NCI-H748 treated with DMSO at 0.1 percent for 48 hours (cell line): Measurements from ENCODE around the gene DNAH10.

ENCODE experiments used
- DNase-seq: peaks from one replicate; lab custom pipeline; 2025; lab: John Stamatoyannopoulos, UW

DNAH10 gene

DNA sequence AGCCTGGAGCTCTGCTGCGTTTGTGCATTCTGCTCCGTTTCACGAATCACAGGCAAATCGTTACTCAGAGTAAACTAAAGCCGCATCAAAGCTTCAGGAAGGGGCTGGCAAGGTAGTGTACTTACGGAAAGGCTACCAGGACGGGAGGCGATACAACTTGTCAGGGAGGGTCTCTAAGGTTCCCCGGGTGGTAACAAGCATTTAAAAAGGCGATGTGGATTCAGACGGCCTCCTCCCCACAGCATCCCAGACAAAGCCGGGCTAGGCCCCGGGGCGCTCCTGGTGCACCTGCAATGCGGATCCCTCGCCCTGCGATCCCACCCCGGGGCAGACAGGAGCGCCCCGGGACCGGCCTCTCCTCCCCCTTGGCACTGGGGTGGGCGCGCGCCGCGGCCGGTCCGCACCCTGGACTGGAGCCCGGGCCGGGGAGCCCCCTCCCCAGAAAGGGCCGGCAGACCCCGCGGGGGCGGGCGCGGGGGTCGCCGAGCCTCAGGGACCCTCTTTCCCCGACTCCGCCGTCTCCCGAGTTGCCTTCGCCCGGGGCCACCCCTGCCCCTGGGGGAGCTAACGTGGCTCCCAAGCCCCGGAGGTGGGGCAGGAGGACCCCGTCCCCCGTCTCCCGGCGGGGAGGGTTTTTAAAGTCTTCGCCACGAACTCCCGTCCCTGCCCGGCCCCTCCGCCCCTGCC lies 209.8 kb downstream of the DNAH10 start:
- DNase-seq: peak; percentile 47

DNA sequence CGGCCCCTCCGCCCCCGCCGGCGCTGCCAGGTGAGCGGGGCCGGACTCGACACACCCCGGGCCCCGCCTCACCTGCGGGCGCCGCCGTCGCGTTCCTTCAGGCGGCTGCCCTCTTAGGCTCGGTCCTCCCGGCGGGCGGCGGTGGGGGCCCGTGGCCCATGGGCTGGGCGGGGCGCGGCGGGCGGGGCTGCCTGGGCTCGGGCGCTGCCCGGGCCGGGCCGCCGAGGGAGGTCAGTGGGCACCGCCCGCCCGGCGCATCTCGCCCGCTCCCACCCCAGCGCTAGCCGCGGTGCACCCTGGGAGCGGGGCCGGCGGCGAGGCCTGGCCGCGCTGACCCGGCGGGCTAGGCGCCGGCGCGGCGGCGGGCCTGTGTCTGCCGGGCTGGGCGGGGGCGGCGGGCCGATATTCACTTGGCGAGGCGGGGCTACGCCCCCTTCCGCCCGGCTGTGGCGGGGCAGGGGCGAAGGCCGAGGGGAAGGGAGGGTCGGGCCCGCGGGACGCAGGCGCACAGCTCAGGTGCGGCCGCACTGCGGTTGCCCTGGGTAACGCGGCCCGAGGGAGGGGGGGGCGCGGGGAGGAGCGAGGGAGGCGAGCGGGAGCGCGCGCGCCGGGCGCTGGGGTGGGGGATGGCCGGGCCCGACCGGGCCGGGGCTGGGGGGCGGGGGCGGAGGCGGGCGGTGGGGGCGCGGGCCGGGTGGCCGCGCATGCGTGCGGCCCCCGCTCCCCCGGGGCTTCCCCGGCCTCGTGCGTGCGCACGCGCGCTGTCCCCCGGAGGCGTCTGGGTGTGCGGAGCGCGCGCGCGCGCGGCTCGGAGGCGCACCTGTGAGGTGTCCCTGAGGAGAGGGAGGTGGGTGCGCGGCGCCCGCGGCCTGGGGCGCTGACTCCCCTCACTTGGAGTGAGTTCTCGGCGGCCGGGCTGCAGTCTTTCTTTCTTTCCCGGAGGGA lies 210.6 kb downstream of the DNAH10 start, which contains the start of the genes CCDC92 and ZNF664:
CCDC92 (minus strand) TSS at position 375 of the 945 bp plus-strand sequence. CDS start 28,526 bp downstream, outside the sequence.
ZNF664 (plus strand) TSS at position 759 of the 945 bp plus-strand sequence. CDS start 38,930 bp downstream, outside the sequence.
- peak; percentile 89 for DNase-seq

DNA sequence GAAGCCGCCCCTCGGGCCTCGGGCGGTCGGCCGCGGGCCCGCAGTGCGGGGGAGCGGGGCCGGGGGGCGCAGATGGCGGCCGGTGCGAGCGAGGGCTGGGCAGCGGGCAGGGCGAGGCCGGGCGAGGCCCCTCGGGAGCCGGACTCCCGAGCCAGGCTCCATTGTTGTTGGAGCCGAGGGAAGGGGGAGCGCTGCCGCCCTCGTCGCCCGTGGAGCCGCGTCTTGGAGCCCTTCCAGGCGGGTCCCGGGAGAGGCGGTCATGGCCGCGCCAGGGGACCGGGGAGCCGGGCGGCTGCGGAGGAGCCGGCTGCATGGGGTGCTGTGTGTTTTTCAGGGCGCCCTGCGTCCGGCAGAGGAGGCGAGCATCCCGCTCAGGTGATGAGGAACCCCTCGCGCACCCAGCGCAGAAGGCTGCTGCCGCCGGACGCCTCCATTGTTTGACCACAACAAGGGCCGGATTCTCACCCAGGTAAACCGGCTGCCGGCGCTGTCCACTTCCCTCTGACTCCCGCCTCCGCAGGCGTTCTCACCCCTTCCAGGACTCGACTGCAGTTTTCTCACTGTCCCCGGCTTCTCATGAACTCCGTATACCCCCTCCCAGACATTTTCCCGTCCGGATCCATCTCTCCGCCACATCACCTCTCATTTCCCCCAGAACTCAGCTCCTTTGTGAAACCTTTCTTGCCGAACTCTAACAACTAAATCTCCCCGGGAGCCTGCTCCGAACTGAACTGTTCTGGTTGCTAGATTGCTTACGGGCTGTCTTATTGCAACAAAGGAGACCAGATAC lies 211.6 kb downstream of the DNAH10 start:
- peak; percentile 43 for DNase-seq

DNA sequence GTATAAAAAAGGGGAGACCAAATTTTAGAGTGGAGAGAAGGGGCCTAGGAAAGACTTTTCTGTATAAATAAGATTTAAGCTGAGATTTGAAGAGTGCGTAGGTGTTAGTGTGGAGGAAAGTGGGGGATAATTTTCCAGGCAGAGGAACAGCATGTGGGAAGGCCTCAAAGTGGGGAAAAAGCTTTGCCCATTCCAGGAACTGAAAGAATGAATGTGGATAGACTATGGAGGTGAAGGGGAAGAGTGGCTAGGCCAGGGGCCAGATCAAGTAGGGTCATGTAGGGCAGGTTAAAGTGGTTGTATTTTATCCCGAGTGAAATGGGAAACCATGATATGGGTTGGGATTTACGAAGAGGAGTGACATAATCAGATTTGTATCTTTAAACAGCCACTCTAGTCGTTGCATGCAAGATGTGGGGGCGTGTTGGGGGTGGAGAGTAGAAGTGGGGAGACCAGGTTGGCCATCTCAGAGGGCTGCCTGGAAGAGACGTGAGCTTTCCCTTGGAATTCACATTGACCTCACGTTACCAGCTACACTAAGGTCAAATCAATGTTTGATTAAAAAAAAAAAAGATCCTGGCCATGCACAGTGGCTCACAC lies 214.2 kb downstream of the DNAH10 start:
- DNase-seq: no peak

DNA sequence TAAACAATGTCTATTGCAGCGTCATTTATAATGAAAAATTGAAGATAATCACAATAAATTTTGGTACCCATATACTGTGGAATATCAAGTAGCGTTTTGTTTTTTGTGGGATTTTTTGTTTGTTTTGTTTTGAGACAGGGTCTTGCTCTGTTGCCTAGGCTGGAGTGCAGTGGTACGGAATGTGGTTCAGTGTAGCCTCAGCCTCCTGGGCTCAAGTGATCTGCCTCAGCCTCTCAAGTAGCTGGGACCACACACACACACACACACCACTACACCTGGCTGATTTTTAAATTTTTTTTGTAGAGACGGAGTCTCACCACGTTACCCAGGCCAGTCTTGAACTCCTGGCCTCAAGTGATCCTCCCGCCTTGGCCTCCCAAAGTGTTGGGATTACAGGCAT lies 217.5 kb downstream of the DNAH10 start:
- DNase-seq: no peak

DNA sequence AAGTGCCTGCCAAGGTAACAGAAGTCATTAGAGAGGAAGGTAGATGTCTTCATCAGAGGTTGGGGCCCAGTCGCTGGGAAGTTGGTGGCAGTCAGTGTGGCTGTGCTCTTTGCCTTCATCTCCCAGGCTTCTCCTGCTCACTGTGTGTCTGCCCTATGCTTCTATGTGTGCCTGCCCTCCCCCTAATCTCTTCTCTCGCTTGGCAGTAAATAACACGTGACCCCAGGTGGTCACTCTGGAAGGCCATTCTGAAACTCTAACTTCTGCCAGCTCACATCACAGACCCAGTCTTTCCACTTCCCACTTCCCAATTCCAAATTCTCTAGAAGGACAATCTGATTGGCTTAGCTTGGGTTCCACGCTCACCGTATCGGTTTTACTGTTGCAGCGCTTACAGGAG lies 220.2 kb downstream of the DNAH10 start:
- no peak for DNase-seq

DNA sequence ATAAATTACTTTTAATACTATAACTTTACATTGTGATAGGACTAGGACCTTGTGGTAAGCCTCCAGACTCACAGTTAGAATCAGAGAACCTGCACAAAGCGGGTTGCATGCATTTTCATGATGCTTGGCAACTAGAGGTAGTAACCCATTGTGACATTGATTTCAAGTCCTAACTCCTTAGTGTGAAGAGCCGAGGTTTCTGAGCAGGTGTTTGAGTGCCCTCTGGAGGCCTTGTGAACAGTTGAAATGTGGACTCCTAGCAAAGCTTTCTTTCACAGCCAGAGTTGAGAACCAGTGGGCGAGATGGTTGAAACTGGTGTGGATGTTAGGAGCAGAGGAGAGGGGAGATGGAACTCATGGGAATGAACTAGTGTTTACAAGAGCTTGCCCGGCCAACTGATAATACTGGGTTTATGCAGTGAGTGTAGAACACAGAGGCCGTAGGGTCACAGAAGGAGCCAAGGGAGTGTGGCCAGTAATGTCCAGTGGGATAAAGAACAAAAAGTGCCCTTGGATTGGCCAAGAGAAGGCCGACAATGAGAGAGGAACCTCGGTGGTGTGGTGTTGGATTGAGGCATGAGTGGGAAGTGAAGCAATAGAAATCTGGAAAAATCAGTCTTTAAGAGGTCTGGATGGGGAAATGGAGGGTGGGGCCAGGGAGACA lies 221.9 kb downstream of the DNAH10 start:
- DNase-seq: peak; percentile 25

DNA sequence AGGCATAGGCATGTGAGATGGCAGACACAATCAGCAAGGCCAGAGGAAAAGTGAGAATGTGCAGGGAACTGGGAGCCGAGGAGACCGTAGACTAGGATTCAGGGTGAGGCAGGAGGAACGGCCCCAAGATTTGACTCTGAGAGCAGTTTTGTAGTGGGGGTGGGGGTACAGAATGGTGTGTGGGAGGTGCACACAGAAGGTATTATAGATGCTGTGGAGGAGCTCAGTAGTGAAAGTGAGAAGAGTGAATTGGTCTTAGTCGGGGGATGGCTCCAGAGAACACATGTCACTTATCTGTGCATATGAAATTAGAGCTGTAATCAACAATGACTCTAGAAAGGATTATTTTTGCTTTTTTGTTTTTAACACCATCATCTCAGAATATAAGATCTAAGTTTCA lies 222.8 kb downstream of the DNAH10 start:
- DNase-seq: no peak
